Caco-2 (cell line): ENCODE results near the gene RPS6KA2. TPM values are rescaled to one million over a fixed set of nuclear protein-coding genes. Genes with fewer than 3 reads are reported as not detected.

Source experiments
- BruUV-seq: library from RNA; stranded (reverse); fragments of 400-500 nt; replicated peaks from 2 replicates; lab custom pipeline; 2021; lab: Mats Ljungman, UMichigan
- CTCF ChIA-PET: fragments of 300-600 bp; sonication (Branson Sonifier 250); formaldehyde crosslinking; loops from one replicate; lab custom pipeline; 2022; ENCODE audit warnings: antibody characterized with exemption; lab: Charles Lee
- POLR2A ChIA-PET: fragments of 300-600 bp; sonication (Branson Sonifier 250); formaldehyde crosslinking; loops from one replicate; lab custom pipeline; 2022; ENCODE audit warnings: antibody characterized with exemption; lab: Charles Lee
- DNase-seq, 2 experiments: peaks; one replicate each; pipeline versions ENCODE4 v3.0.0 to v3.0.0-alpha.2; 2020 to 2022
- H3K27me3 ChIP-seq: replicated peaks from 2 replicates; pipeline ENCODE4 v1.6.0; 2011; ENCODE audit warnings: low read length; ENCODE audit not compliant: control insufficient read depth, insufficient read depth
- H3K36me3 ChIP-seq: 2 replicates; pipeline ENCODE4 v1.5.1; 2011; ENCODE audit warnings: low read length; ENCODE audit not compliant: control insufficient read depth, insufficient read depth
- H3K4me1 ChIP-seq: fragments of 250-450 bp; sonication (Bioruptor Pico); 2 replicates; pipeline ENCODE4 v1.5.1; 2020; ENCODE audit warnings: mild to moderate bottlenecking
- H3K4me3 ChIP-seq: 2 replicates; pipeline ENCODE4 v1.5.1; 2011; ENCODE audit warnings: low read depth, mild to moderate bottlenecking, control low read depth, low read length
- H3K9me3 ChIP-seq: fragments of 250-450 bp; sonication (Bioruptor Pico); 2 replicates; pipeline ENCODE4 v1.5.1; 2020; ENCODE audit warnings: mild to moderate bottlenecking, moderate library complexity
- H3K27ac Mint-ChIP-seq: one replicate; pipeline ENCODE4 v1.8.0; 2022; ENCODE audit warnings: mixed read lengths; ENCODE audit not compliant: unreplicated experiment
- H3K27me3 Mint-ChIP-seq: one replicate; pipeline ENCODE4 v1.8.0; 2022; ENCODE audit warnings: mixed read lengths; ENCODE audit not compliant: insufficient read depth, unreplicated experiment
- H3K36me3 Mint-ChIP-seq: one replicate; pipeline ENCODE4 v1.8.0; 2022; ENCODE audit warnings: mild to moderate bottlenecking, mixed read lengths; ENCODE audit not compliant: insufficient read depth, unreplicated experiment
- H3K4me1 Mint-ChIP-seq: one replicate; pipeline ENCODE4 v1.8.0; 2022; ENCODE audit warnings: low read depth, mixed read lengths; ENCODE audit not compliant: unreplicated experiment
- H3K4me3 Mint-ChIP-seq: one replicate; pipeline ENCODE4 v1.8.0; 2022; ENCODE audit warnings: mild to moderate bottlenecking, moderate library complexity, mixed read lengths; ENCODE audit not compliant: unreplicated experiment
- H3K9me3 Mint-ChIP-seq: one replicate; pipeline ENCODE4 v1.8.0; 2022; ENCODE audit warnings: mixed read lengths; ENCODE audit not compliant: unreplicated experiment
- CTCF ChIP-seq, 2 experiments: fragments of 200-600 bp in 1 of 2; IDR thresholded peaks; 1 replicate in 1 of 2; 2 replicates in 1 of 2; pipeline versions ENCODE4 v1.5.1 to v1.8.0; 2011 to 2022; ENCODE audit warnings: antibody characterized with exemption in 1 of 2, control low read depth in 1 of 2, inconsistent platforms in 1 of 2, low read depth in 1 of 2, low read length in 1 of 2, mild to moderate bottlenecking in 1 of 2, moderate library complexity in 1 of 2; ENCODE audit not compliant: insufficient read depth in 1 of 2, severe bottlenecking in 1 of 2, unreplicated experiment in 1 of 2
- intact Hi-C: fragments of 100-400 bp; cut with micrococcal nuclease; formaldehyde crosslinking; loops from one replicate; pipeline ENCODE4 v1.10.0; 2022; ENCODE audit not compliant: unreplicated experiment
- total RNA-seq: library from RNA; stranded (reverse); gene quantifications from 2 replicates; pipeline ENCODE4 v1.2.3, GENCODE V29; 2022

RPS6KA2 gene
- total RNA-seq, 1 experiment from 2014 or later, result 5.6 TPM

- ChIA-PET CTCF (no interaction called here), POLR2A (no interaction called here)
- H3K9me3 Mint-ChIP-seq, result peaks cover 10% of the 10 kb centered on the region
- no peaks in the 10 kb centered on the region; the same call in 1 of the 2 replicates for H3K9me3 ChIP-seq
- H3K27ac Mint-ChIP-seq, result no peak overlapping the region
- H3K4me3 Mint-ChIP-seq, result no peak overlapping the region
- intact Hi-C loops, result no loop called here
- no peak for DNase-seq
- H3K27me3 ChIP-seq, result no peaks in the 10 kb centered on the region
- no peaks in the 10 kb centered on the region for H3K36me3 ChIP-seq
- no peak for TF ChIP-seq CTCF (IDR thresholded peaks at IDR 0.05; ENCODE audit: insufficient read depth in 1 of 2, low read depth in 1 of 2, low read length in 1 of 2, severe bottlenecking in 1 of 2, unreplicated experiment in 1 of 2)
- H3K27me3 Mint-ChIP-seq, result peaks cover 7% of the 10 kb centered on the region
- H3K4me3 ChIP-seq, result no peak overlapping the region
- H3K36me3 Mint-ChIP-seq, result no peaks in the 10 kb centered on the region
- no TSS peak for BruUV-seq
- H3K4me1 Mint-ChIP-seq, result no peaks in the 10 kb centered on the region
- H3K4me1 ChIP-seq, result no peaks in the 10 kb centered on the region
Observed at GRCh38 chr6:166575205-166575604, 51.8 kb downstream of the RPS6KA2 start.

GRCh38 chr6:166573511-166574216, 53.4 kb downstream of the RPS6KA2 start:
- intact Hi-C loops, result no loop called here
- Mint-ChIP-seq H3K4me3 (no peak overlapping the region), H3K9me3 (peaks cover 10% of the 10 kb centered on the region), H3K27me3 (peaks cover 7% of the 10 kb centered on the region), H3K27ac (no peak overlapping the region), H3K4me1 (no peaks in the 10 kb centered on the region), H3K36me3 (no peaks in the 10 kb centered on the region)
- Histone ChIP-seq H3K4me1 (no peaks in the 10 kb centered on the region), H3K36me3 (no peaks in the 10 kb centered on the region), H3K27me3 (no peaks in the 10 kb centered on the region), H3K4me3 (no peak overlapping the region), H3K9me3 (no peaks in the 10 kb centered on the region; the same call in 1 of the 2 replicates)
- DNase-seq, result no peak
- BruUV-seq, result no TSS peak
- POLR2A ChIA-PET, result no interaction called here
- CTCF ChIA-PET, result no interaction called here
- no peak for TF ChIP-seq CTCF (IDR thresholded peaks at IDR 0.05; ENCODE audit: insufficient read depth in 1 of 2, low read depth in 1 of 2, low read length in 1 of 2, severe bottlenecking in 1 of 2, unreplicated experiment in 1 of 2)

GRCh38 chr6:166572370-166573261, 54.4 kb downstream of the RPS6KA2 start:
- Mint-ChIP-seq H3K4me3 (no peak overlapping the region), H3K27ac (no peak overlapping the region), H3K4me1 (no peaks in the 10 kb centered on the region), H3K36me3 (no peaks in the 10 kb centered on the region), H3K9me3 (peaks cover 10% of the 10 kb centered on the region), H3K27me3 (peaks cover 7% of the 10 kb centered on the region)
- intact Hi-C loops, result no loop called here
- Histone ChIP-seq H3K4me1 (no peaks in the 10 kb centered on the region), H3K4me3 (no peak overlapping the region), H3K27me3 (no peaks in the 10 kb centered on the region), H3K36me3 (no peaks in the 10 kb centered on the region), H3K9me3 (no peaks in the 10 kb centered on the region; the same call in 1 of the 2 replicates)
- TF ChIP-seq CTCF (IDR thresholded peaks at IDR 0.05; ENCODE audit: insufficient read depth in 1 of 2, low read depth in 1 of 2, low read length in 1 of 2, severe bottlenecking in 1 of 2, unreplicated experiment in 1 of 2), result no peak
- DNase-seq, result no peak
- BruUV-seq, result no TSS peak
- ChIA-PET POLR2A (no interaction called here), CTCF (no interaction called here)
